ENCODE measurements around the gene LEO1. TPM values are rescaled to one million over a fixed set of nuclear protein-coding genes. Genes with fewer than 3 reads are reported as not detected.

The LEO1 gene
- total and polyA plus RNA-seq, 2 donors (not counting 1 experiment from before 2014, with no cell fraction given): 1.9 to 19.1 TPM

GRCh38 chr15:52002351-52002750 lies 30.8 kb upstream of the LEO1 start:
- Mint-ChIP-seq H3K4me3 (no peak overlapping the region), H3K4me1 (peaks cover 18% of the 10 kb centered on the region), H3K27me3 (no peaks in the 10 kb centered on the region), H3K27ac (no peak overlapping the region), H3K9me3 (ENCODE audit: insufficient read depth) (peaks cover 6% of the 10 kb centered on the region)
- Histone ChIP-seq H3K4me3 (ENCODE audit: control extremely low read depth in 1 of 5, extremely low read depth in 1 of 5, insufficient read depth in 1 of 5, low read depth in 2 of 5, low read length in 4 of 5) (no peak overlapping the region), H3K9me3 (ENCODE audit: control extremely low read depth in 1 of 3, control insufficient read depth in 2 of 3, insufficient read depth in 1 of 3, low read length in 2 of 3) (no peaks in the 10 kb centered on the region), H3K4me1 (ENCODE audit: control insufficient read depth in 2 of 2, insufficient read depth in 2 of 2, low read length in 2 of 2) (peaks cover 6 to 14% of the 10 kb centered on the region in 2 donors), H3K27me3 (replicated peaks in 1 of 4; ENCODE audit: control extremely low read depth in 1 of 4, control insufficient read depth in 3 of 4, insufficient read depth in 4 of 4, low read length in 3 of 4) (no peaks in the 10 kb centered on the region), H2AFZ (ENCODE audit: insufficient read depth, low read depth, low read length, poor library complexity, severe bottlenecking) (no peak overlapping the region), H3K27ac (ENCODE audit: low read length in 2 of 2) (no peak overlapping the region), H4K20me1 (ENCODE audit: control insufficient read depth, insufficient read depth, low read length, poor library complexity, severe bottlenecking) (no peaks in the 10 kb centered on the region), H3K79me2 (ENCODE audit: control insufficient read depth, insufficient read depth, low read length) (no peaks in the 10 kb centered on the region), H3K36me3 (replicated peaks in 1 of 2; ENCODE audit: control extremely low read depth in 1 of 2, control insufficient read depth in 1 of 2, extremely low read depth in 1 of 2, insufficient read depth in 2 of 2, low read length in 1 of 2) (no peaks in the 10 kb centered on the region), H3K4me2 (replicated peaks; ENCODE audit: low read depth, low read length, poor library complexity, severe bottlenecking) (no peak overlapping the region), H3K9ac (ENCODE audit: low read length) (no peak overlapping the region)
- ATAC-seq (ENCODE audit: low read depth) (no peak), DNase-seq (no peak)
- WGBS (ENCODE audit: insufficient coverage): 100% methylated on average over 1 of the region's 2 CpGs
- no peak for TF ChIP-seq CTCF (IDR thresholded peaks at IDR 0.05)
- TF ChIP-seq EZH2 (IDR thresholded peaks at IDR 0.05; ENCODE audit: borderline replicate concordance, insufficient read depth, low read depth, low read length, poor library complexity, severe bottlenecking): no peak
- POLR2A ChIA-PET: no interaction called here
- CTCF ChIA-PET: no interaction called here
- intact Hi-C loops (cut with micrococcal nuclease): no loop called here

GRCh38 chr15:51992953-51993352 lies 21.4 kb upstream of the LEO1 start:
- no peaks in the 10 kb centered on the region for H3K27me3 ChIP-seq (replicated peaks in 1 of 4; ENCODE audit: control extremely low read depth in 1 of 4, control insufficient read depth in 3 of 4, insufficient read depth in 4 of 4, low read length in 3 of 4)
- H3K9me3 ChIP-seq (ENCODE audit: control extremely low read depth in 1 of 3, control insufficient read depth in 2 of 3, insufficient read depth in 1 of 3, low read length in 2 of 3): no peaks in the 10 kb centered on the region
- H3K4me3 ChIP-seq (ENCODE audit: control extremely low read depth in 1 of 5, extremely low read depth in 1 of 5, insufficient read depth in 1 of 5, low read depth in 2 of 5, low read length in 4 of 5): no peak overlapping the region
- H3K4me3 Mint-ChIP-seq: no peak overlapping the region
- no peak overlapping the region for H2AFZ ChIP-seq (ENCODE audit: insufficient read depth, low read depth, low read length, poor library complexity, severe bottlenecking)
- no peaks in the 10 kb centered on the region for H3K4me1 Mint-ChIP-seq
- H3K27ac Mint-ChIP-seq: no peak overlapping the region
- ATAC-seq (ENCODE audit: low read depth) (no peak), DNase-seq (no peak)
- TF ChIP-seq CTCF (IDR thresholded peaks at IDR 0.05) (no peak), EZH2 (IDR thresholded peaks at IDR 0.05; ENCODE audit: borderline replicate concordance, insufficient read depth, low read depth, low read length, poor library complexity, severe bottlenecking) (no peak)
- no peak overlapping the region for H3K4me2 ChIP-seq (replicated peaks; ENCODE audit: low read depth, low read length, poor library complexity, severe bottlenecking)
- no peaks in the 10 kb centered on the region for H3K4me1 ChIP-seq (ENCODE audit: control insufficient read depth in 2 of 2, insufficient read depth in 2 of 2, low read length in 2 of 2)
- no peaks in the 10 kb centered on the region for H3K79me2 ChIP-seq (ENCODE audit: control insufficient read depth, insufficient read depth, low read length)
- H4K20me1 ChIP-seq (ENCODE audit: control insufficient read depth, insufficient read depth, low read length, poor library complexity, severe bottlenecking): no peaks in the 10 kb centered on the region
- intact Hi-C loops (cut with micrococcal nuclease): no loop called here
- no peaks in the 10 kb centered on the region for H3K36me3 ChIP-seq (replicated peaks in 1 of 2; ENCODE audit: control extremely low read depth in 1 of 2, control insufficient read depth in 1 of 2, extremely low read depth in 1 of 2, insufficient read depth in 2 of 2, low read length in 1 of 2)
- WGBS (ENCODE audit: insufficient coverage): no CpG with 5 or more reads among the region's 1 CpG
- ChIA-PET POLR2A (no interaction called here), CTCF (interaction anchor here (1.0 kb wide), 1 partner anchor 86 kb away, joined by 3 read pairs; no protein-coding TSS in a partner anchor)
- no peaks in the 10 kb centered on the region for H3K27me3 Mint-ChIP-seq
- no peaks in the 10 kb centered on the region for H3K9me3 Mint-ChIP-seq (ENCODE audit: insufficient read depth)
- no peak overlapping the region for H3K27ac ChIP-seq (ENCODE audit: low read length in 2 of 2)
- H3K9ac ChIP-seq (ENCODE audit: low read length): no peak overlapping the region
